Mucosa of descending colon (tissue), 3 donors: ENCODE data around the gene SCN5A. TPM values are rescaled to one million over a fixed set of nuclear protein-coding genes. Genes with fewer than 3 reads are reported as not detected.

ENCODE experiments used
- ATAC-seq: fragments of 200-7000 bp; cut with Tn5 transposase; one replicate; pipeline ENCODE4 v1.9.1; 2020; ENCODE audit warnings: mild to moderate bottlenecking, moderate library complexity
- DNase-seq, 3 donors: peaks; one replicate each; pipeline ENCODE4 v3.0.0-alpha.2; 2020
- H3K36me3 ChIP-seq: fragments of 200-600 bp; one replicate; pipeline ENCODE4 v1.8.0; 2021; ENCODE audit warnings: low read depth, mild to moderate bottlenecking
- H3K4me1 ChIP-seq: fragments of 200-600 bp; one replicate; pipeline ENCODE4 v1.8.0; 2021; ENCODE audit warnings: low read depth, mild to moderate bottlenecking
- H3K4me3 ChIP-seq: fragments of 200-600 bp; one replicate; pipeline ENCODE4 v1.8.0; 2021; ENCODE audit warnings: mild to moderate bottlenecking
- H3K9me3 ChIP-seq: fragments of 200-600 bp; one replicate; pipeline ENCODE4 v1.8.0; 2021; ENCODE audit warnings: mild to moderate bottlenecking
- intact Hi-C, 2 donors: fragments of 100-400 bp; cut with DNase I in 1 of 2; cut with micrococcal nuclease in 1 of 2; formaldehyde crosslinking; loops; one replicate each; pipeline versions ENCODE4 v1.11.0 to v1.11.1; 2022; cut with DNase I, micrococcal nuclease
- total RNA-seq, 3 donors: library from RNA; stranded (reverse); fragmentation: NEBNext Ultra II Directional in 2 of 3; extraction: Animal tissue kit (Norgen Biotek cat#: 25700) in 2 of 3; gene quantifications; one replicate each; pipeline versions ENCODE4 v1.2.1 to v1.2.4, GENCODE V29; 2021 to 2023
- TF ChIP-seq, protein P1 (sequence below): fragments of 200-600 bp; IDR thresholded peaks from one replicate; pipeline ENCODE4 v1.8.0; 2022; ENCODE audit warnings: antibody characterized with exemption, mild to moderate bottlenecking
- donor health status: DM: no; HTN: no; CAD: no; lungs with moderate emphysema.
- donor health status: DM: no; HTN: no; CAD: no.
- donor health status: DM: no; HTN: yes; CAD: no.

SCN5A gene
- total RNA-seq, 3 donors from 2014 or later: 0.31 to 1.3 (median 0.32) TPM

- DNase-seq: no peak
- TF ChIP-seq, protein P1, sequence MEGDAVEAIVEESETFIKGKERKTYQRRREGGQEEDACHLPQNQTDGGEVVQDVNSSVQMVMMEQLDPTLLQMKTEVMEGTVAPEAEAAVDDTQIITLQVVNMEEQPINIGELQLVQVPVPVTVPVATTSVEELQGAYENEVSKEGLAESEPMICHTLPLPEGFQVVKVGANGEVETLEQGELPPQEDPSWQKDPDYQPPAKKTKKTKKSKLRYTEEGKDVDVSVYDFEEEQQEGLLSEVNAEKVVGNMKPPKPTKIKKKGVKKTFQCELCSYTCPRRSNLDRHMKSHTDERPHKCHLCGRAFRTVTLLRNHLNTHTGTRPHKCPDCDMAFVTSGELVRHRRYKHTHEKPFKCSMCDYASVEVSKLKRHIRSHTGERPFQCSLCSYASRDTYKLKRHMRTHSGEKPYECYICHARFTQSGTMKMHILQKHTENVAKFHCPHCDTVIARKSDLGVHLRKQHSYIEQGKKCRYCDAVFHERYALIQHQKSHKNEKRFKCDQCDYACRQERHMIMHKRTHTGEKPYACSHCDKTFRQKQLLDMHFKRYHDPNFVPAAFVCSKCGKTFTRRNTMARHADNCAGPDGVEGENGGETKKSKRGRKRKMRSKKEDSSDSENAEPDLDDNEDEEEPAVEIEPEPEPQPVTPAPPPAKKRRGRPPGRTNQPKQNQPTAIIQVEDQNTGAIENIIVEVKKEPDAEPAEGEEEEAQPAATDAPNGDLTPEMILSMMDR: no peak
Measured at GRCh38 chr3:38552364-38552763, 97.1 kb downstream of the SCN5A start.

GRCh38 chr3:38551026-38551832 is 98.3 kb downstream of the SCN5A start:
- ATAC-seq: no peak
- no peaks in the 10 kb centered on the region for H3K9me3 ChIP-seq
- TF ChIP-seq, protein P1: no peak
- no peaks in the 10 kb centered on the region for H3K36me3 ChIP-seq
- intact Hi-C loops: no loop called here
- no peak overlapping the region for H3K4me3 ChIP-seq
- H3K4me1 ChIP-seq: no peaks in the 10 kb centered on the region
- no peak for DNase-seq

More at GRCh38 chr3:38552364-38552763, 97.1 kb downstream of the SCN5A start:
- intact Hi-C loops: no loop called here
- ATAC-seq: no peak
- no peaks in the 10 kb centered on the region for H3K36me3 ChIP-seq
- no peak overlapping the region for H3K4me3 ChIP-seq
- no peaks in the 10 kb centered on the region for H3K9me3 ChIP-seq
- no peaks in the 10 kb centered on the region for H3K4me1 ChIP-seq

DNA sequence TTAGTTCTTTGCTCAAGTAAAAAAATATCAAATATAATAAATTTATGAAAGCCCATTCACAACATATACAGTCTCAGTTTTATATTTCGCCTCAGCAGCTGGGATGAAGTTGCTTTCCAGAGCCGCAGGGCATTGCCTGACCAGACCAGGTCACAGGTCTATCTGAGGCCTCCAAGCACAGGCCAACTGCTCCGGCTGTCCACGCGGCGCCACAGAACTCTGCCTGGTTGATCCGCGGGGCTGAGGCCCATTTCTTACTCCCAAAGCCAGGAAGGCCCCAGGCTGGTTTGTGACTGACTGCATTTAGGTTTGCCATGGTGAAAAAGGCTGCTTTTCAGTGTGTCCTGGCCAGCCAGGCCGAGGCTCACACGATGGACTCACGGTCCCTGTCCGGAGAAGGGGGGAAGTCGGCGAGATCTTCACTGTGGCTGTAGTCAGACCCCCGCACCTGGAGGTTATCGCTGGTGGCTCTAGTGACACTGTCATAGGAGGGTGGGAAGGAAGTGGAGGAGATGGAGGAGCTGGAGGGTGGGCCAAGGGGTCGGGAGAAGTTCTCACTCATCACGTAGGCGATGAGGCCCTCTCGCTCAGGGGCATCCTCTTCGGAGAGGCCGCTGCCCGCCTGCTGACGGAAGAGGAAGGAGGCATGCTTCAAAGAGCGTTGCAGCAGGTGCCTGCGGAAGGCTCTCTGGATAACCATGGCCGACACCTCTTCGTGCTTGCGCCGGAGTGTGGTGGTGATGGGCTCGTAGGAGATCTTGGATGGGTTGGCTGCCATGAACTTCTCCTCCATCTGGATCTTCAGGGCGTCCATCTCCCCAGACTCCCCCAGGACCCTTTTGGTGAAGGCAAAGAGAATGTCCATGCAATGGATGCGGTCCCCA is 99.3 kb downstream of the SCN5A start:
- TF ChIP-seq, protein P1: no peak

DNA sequence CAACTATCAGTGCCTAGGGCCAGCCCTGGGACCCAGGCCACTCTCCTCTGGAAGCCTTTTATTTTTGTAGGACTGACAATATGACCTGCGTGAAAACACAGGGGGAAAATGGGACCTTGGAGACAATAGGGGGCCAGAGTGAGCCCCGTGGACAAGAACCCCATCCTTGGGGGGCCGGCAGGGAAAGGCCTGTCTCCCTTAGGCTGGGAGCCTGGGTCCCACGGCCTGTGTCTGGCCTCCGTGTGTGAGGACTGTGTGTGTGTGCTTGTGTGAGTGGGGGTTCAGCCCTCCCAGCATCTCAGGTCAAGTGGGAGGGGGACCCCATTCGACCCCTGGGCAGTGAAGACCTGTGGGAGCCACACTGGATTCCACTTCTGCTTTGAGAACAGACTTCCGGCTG is 100.0 kb downstream of the SCN5A start:
- Histone ChIP-seq H3K9me3 (no peaks in the 10 kb centered on the region), H3K4me3 (no peak overlapping the region), H3K36me3 (no peaks in the 10 kb centered on the region), H3K4me1 (no peaks in the 10 kb centered on the region)
- DNase-seq (no peak), ATAC-seq (no peak)
- intact Hi-C loops: no loop called here
- TF ChIP-seq, protein P1: no peak

More for the DNA sequence above, 99.3 kb downstream of the SCN5A start:
- no peaks in the 10 kb centered on the region for H3K4me1 ChIP-seq
- no peaks in the 10 kb centered on the region for H3K36me3 ChIP-seq
- DNase-seq (no peak), ATAC-seq (no peak)
- H3K9me3 ChIP-seq: no peaks in the 10 kb centered on the region
- no peak overlapping the region for H3K4me3 ChIP-seq
- intact Hi-C loops: no loop called here

DNA sequence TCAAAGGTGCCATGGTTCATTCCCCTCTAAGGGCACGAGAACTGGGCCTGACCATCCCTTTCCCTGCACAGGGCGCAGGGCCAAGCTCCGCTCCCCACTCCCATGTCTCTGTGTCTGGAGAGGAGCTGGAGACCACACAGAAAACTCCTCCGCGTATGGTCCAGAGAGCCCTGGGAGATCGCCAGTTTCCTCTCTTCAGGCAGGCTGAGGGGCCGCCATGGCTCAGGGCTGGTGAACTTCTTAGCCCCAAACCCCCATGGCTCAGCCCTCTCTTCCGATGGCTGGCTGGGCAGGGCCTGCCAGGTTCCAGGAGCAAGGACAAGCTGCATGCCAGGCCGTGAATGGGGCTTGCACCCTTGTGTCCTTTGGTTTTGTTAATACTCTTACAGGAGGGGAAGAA is 100.4 kb downstream of the SCN5A start:
- TF ChIP-seq, protein P1: no peak
- no peak for ATAC-seq
- Histone ChIP-seq H3K4me1 (no peaks in the 10 kb centered on the region), H3K4me3 (no peak overlapping the region), H3K9me3 (no peaks in the 10 kb centered on the region), H3K36me3 (no peaks in the 10 kb centered on the region)
- DNase-seq: no peak
- intact Hi-C loops: no loop called here
